ENCODE data around the gene IHH. TPM values are rescaled to one million over a fixed set of nuclear protein-coding genes. Genes with fewer than 3 reads are reported as not detected.

IHH gene
- total RNA-seq, 3 donors from 2014 or later: 0.28 TPM; not detected in 2

DNA sequence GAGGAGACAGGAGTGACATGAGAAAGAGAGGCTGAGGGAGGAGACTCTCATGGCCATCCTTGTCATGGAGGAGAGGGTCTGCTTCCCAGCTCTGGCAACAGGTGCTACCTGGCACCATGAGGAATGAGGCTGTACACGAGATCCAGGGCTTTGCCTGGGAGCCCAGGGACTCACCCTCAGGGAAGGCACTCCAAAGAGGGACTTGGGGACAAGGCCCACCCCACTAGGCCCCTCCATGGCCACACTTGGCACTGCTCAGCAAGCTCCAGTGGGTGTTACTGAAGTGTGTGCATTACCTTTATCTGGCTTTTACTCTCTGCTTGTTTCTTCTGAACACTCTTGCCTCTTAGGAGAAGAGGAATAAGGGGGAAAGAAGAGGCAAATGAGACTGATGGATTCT, 22.1 kb downstream of the IHH start:
- no peak for DNase-seq
- no peak for ATAC-seq
- no peaks in the 10 kb centered on the region for H3K36me3 Mint-ChIP-seq (ENCODE audit: insufficient read depth)
- peaks cover 7% of the 10 kb centered on the region for H3K4me1 Mint-ChIP-seq (ENCODE audit: low read depth)
- peaks cover 78% of the 10 kb centered on the region for H3K27me3 Mint-ChIP-seq (ENCODE audit: low read depth)
- no peaks in the 10 kb centered on the region for H3K9me3 Mint-ChIP-seq
- no peak overlapping the region for H3K4me3 Mint-ChIP-seq

DNA sequence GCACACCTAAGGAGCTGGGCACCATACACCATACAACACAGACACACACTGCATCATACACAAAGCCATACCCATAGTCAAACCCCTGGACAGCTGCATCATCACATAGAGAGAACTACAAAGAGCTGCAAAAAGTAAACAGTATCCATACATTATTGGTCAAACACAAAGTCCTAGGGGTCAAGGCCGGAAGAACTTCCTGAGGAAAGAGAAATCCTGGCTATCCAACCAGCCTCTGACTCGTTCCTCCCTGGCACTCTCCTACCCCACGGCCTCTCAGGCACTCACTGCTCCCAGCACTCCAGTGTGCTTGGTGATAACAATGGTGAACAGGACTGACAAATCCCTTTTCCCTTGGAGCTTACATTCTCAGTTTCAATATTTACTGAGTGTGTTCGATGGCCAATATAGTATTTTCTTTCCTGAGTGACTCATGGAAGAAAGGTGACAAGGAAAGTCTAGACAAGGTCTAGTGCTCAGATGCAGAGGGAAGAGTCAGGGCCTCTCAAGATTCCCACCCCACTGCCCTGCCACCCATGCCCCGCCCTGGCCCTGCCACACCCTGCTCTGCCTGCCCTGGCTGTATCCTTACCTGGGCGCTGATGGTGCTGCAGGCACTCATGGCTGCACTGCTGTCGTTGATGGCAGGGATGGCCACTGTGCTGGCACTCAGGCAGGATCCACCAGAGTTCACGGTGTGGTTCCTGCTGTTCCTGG, 22.8 kb downstream of the IHH start:
- ATAC-seq: no peak
- Mint-ChIP-seq H3K4me3 (no peak overlapping the region), H3K36me3 (ENCODE audit: insufficient read depth) (no peaks in the 10 kb centered on the region), H3K4me1 (ENCODE audit: low read depth) (peaks cover 7% of the 10 kb centered on the region), H3K27me3 (ENCODE audit: low read depth) (peaks cover 77% of the 10 kb centered on the region), H3K9me3 (no peaks in the 10 kb centered on the region)
- no peak for DNase-seq

DNA sequence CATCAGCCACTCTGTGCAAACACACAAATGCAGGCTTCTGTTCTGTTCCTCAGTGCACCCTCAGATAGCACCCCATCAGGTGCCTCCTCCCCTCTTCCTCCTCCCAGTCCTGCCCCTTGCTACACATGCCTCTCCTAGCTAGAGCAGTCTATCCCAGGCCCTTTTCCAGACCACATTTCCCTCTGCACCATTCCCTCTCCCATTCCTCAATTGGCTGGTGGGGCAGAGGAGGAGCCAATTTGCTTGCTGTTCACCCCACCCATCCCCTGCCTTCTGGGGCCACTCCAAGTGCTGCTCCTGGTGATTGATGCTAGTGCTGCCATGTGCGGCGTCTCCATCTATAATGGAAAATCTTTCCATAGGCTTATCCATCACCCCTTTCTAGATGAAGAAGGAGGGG, 24.8 kb downstream of the IHH start:
- Mint-ChIP-seq H3K36me3 (ENCODE audit: insufficient read depth) (no peaks in the 10 kb centered on the region), H3K4me1 (ENCODE audit: low read depth) (peaks cover under 1% of the 10 kb centered on the region), H3K9me3 (no peaks in the 10 kb centered on the region), H3K27me3 (ENCODE audit: low read depth) (peaks cover 74% of the 10 kb centered on the region), H3K4me3 (no peak overlapping the region)
- DNase-seq: no peak
- ATAC-seq: no peak

DNA sequence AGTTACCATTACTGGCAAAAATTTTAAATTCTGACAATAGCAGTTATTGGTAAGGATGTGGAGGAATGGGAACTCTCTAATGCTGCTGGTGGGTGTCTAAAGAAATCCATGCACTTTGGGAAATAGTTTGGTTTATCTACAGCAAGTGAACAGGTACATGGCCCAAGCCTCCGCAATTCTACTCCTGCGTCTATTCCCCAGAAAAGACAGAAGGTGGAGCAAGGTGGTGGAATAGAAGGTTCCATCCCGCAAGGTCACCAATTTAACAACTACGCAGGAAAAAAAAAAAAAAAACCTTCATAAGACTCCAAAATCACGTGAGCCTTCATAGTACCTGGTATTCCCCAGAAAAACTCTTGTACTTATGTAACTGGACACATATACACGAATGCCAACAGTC, 25.9 kb downstream of the IHH start:
- no peaks in the 10 kb centered on the region for H3K9me3 Mint-ChIP-seq
- H3K36me3 Mint-ChIP-seq (ENCODE audit: insufficient read depth): no peaks in the 10 kb centered on the region
- no peak overlapping the region for H3K4me3 Mint-ChIP-seq
- peaks cover 69% of the 10 kb centered on the region for H3K27me3 Mint-ChIP-seq (ENCODE audit: low read depth)
- H3K4me1 Mint-ChIP-seq (ENCODE audit: low read depth): no peaks in the 10 kb centered on the region
- ATAC-seq: no peak
- no peak for DNase-seq

DNA sequence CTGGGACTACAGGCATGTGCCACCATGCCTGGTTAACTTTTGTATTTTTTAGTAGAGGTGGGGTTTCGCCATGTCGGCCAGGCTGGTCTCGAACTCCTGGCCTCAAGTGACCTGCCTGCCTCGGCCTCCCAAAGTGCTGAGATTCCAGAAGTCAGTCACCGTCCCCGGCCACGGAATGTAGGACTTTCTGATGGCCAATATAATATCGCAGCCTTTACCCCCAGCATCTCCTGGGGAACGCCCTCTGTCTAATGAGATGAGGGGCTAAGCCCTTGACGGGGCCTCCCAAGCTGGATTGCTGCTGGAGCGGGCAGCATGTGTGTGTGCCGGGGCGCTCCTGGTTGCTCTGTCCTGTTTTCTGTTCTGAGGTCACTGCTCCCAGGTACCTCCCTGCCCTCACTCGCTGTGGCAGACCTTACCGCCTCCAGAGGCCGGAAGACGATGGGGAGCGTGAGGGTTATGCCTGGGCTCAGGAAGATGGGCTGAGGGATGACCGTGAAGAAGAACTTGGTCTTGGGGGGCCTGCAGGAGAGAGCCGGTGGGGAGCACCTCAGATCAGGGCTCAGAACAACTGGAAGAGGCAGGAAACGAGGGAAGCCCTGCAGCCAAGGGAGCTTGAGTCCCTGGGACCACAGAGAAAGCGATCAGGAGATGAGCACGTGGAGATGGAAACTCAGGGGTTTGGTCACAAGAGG, 28.5 kb downstream of the IHH start:
- Mint-ChIP-seq H3K4me1 (ENCODE audit: low read depth) (no peaks in the 10 kb centered on the region), H3K27me3 (ENCODE audit: low read depth) (peaks cover 61% of the 10 kb centered on the region), H3K4me3 (no peak overlapping the region), H3K9me3 (no peaks in the 10 kb centered on the region), H3K36me3 (ENCODE audit: insufficient read depth) (no peaks in the 10 kb centered on the region)
- ATAC-seq: no peak
- DNase-seq: no peak

DNA sequence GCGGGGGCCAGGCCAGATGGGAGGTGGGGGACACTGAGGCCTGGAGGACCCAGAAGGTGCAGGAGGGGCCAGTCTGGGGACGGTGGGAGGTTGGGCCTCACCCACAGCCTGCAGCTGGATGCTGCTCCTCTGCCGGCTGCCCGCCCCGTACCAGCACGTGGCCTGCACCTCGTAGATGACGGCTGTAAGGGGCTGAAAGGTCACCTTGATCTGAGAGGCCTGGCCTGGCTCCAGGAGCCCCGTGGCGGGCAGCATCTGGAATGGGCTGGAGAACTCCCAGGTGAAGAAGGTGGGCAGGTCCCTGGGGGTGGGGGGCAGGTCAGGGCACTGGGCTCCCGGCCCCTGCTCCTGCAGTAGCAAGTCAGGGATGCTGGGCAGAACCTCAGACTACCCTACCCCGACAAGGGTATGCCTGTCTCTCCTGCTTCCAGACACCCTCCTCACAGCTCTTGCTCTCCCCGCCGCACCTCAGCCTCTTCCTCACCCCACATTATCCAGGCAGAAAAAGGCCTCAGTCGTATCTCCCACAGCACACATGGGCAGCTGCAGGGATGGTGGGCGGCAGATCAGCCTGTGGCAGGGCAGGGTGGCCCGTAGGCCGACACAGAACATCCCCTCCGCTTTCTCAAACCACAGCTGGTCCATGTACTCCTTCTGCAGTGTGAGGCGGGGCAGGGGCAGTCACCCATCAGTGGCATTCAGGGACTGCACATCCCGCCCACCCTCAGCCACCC, 29.5 kb downstream of the IHH start:
- Mint-ChIP-seq H3K27me3 (ENCODE audit: low read depth) (peaks cover 53% of the 10 kb centered on the region), H3K4me3 (no peak overlapping the region), H3K4me1 (ENCODE audit: low read depth) (no peaks in the 10 kb centered on the region), H3K36me3 (ENCODE audit: insufficient read depth) (no peaks in the 10 kb centered on the region), H3K9me3 (no peaks in the 10 kb centered on the region)
- DNase-seq (no peak), ATAC-seq (no peak)

DNA sequence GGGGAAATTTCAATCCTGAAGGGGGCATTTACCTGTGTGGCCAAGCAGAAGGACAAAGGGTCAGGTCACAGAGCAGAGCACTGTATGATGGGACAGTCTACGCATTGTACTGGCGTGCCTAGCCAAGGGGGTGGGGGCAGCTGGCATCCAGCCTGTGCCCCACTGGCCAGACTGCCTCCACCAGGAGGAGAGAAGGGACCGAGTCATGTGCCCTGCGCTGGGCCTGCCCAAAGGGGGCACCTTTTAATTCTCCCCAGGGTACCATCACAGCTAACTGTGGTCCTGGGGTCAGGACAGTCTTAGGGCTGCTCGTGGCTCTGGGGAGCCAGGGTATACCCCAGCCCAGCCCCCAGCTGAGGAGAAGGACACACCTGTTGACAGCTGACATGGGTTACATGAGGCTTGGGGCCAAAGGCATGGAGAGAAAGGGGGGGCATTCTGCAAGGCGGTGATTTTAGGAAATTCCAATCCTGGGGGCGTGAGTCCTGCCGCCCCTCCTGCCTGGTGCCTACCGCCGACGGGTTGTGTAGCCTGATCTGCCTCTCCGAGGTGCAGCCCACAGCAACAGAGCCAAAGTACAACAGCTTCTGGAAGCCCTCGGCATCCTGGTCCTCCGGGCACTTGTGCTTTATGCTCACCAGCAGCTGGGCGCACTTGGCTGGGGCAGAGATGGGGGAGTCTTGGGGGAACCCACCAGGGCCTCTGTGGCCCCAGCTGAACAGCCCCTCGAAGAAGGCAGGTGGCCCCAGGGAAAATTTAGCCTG, 30.4 kb downstream of the IHH start:
- Mint-ChIP-seq H3K9me3 (no peaks in the 10 kb centered on the region), H3K27me3 (ENCODE audit: low read depth) (peaks cover 46% of the 10 kb centered on the region), H3K4me1 (ENCODE audit: low read depth) (no peaks in the 10 kb centered on the region), H3K36me3 (ENCODE audit: insufficient read depth) (no peaks in the 10 kb centered on the region), H3K4me3 (no peak overlapping the region)
- ATAC-seq (peak in 1 of 2 donors; percentile 8), DNase-seq (no peak)

DNA sequence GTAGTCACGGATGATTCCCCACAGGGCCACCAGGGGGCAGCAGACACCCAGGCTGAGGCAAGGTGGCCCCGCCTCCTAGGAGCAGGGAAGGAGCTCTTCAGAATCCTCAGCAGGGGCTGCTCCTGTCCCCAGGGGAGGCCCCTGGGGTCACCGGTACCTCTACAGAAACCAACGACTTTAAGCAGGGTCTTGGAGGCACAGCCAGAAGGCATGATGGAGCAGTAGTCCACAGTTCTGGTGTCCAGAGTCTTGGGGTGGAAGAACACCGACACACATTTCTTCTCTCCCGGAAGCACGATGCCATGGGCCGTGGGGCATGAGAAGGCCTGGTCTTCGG, 30.9 kb downstream of the IHH start:
- Mint-ChIP-seq H3K27me3 (ENCODE audit: low read depth) (peaks cover 41% of the 10 kb centered on the region), H3K4me3 (no peak overlapping the region), H3K4me1 (ENCODE audit: low read depth) (no peaks in the 10 kb centered on the region), H3K9me3 (no peaks in the 10 kb centered on the region), H3K36me3 (ENCODE audit: insufficient read depth) (no peaks in the 10 kb centered on the region)
- DNase-seq (peak; percentile 72), ATAC-seq (peak; percentile 89)

DNA sequence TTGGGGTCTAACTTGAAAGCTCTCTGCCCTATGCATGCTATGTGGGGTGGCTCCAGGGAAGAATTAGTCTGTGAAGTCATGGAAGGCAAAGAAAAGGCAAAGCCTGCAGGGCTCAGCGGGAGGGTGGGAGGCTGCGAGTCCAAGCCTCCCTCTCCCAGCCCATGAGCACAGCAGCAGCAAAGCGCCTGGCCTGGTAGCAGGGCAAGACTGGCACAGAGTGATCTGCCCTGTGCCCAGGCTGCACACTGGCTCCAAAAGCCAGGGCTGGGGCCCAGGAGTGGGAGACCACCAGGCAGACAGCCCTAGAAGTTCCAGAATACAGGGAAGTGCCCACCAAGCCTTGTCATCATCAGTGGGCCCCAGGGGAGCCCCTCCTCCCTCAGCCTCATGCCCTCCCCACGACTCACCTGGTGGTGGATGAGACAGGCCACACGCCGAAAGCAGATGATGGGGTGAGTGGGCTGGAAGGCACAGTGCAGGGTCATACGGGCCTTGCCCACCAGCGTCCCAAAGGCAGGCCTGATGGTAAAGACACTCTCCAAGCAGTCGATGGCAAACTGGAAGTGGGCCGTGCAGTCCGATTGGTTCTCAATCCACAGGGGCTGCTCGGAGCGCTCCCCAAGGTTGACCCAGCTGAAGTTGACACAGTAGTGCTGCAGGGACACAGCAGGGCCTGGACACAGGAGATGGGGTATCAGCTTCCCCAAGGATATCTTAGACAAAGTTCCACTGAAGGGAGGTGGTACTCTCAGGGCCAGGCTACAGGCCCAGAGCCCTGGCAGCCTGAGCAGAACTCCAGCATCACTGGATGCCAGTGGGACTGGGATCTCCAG, 31.5 kb downstream of the IHH start:
- Mint-ChIP-seq H3K9me3 (no peaks in the 10 kb centered on the region), H3K4me3 (no peak overlapping the region), H3K36me3 (ENCODE audit: insufficient read depth) (no peaks in the 10 kb centered on the region), H3K4me1 (ENCODE audit: low read depth) (no peaks in the 10 kb centered on the region), H3K27me3 (ENCODE audit: low read depth) (peaks cover 36% of the 10 kb centered on the region)
- ATAC-seq (peak in 1 of 2 donors; percentile 27), DNase-seq (no peak)

DNA sequence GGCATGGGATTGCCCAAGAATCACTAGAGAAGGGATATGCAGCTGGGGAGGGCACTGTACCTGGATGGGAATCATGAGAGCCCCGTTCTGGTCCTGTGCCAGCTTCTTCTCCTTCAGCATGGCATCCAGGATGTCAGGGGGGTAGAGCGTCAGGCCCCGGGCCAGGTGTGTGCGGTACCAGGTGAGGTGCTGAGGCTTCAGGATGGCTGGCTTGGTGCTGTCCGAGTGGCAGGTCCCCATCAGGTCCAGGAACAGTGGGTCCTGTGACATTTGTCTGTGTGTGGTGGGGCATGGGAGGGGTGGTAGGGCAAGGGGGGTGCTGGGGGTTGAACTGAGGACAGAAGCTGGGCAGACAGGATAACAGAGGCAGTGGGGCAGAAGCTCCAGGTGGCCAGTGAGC, 32.6 kb downstream of the IHH start:
- peaks cover 29% of the 10 kb centered on the region for H3K27me3 Mint-ChIP-seq (ENCODE audit: low read depth)
- H3K4me1 Mint-ChIP-seq (ENCODE audit: low read depth): no peaks in the 10 kb centered on the region
- no peak overlapping the region for H3K4me3 Mint-ChIP-seq
- ATAC-seq (no peak), DNase-seq (no peak)
- no peaks in the 10 kb centered on the region for H3K36me3 Mint-ChIP-seq (ENCODE audit: insufficient read depth)
- H3K9me3 Mint-ChIP-seq: no peaks in the 10 kb centered on the region

DNA sequence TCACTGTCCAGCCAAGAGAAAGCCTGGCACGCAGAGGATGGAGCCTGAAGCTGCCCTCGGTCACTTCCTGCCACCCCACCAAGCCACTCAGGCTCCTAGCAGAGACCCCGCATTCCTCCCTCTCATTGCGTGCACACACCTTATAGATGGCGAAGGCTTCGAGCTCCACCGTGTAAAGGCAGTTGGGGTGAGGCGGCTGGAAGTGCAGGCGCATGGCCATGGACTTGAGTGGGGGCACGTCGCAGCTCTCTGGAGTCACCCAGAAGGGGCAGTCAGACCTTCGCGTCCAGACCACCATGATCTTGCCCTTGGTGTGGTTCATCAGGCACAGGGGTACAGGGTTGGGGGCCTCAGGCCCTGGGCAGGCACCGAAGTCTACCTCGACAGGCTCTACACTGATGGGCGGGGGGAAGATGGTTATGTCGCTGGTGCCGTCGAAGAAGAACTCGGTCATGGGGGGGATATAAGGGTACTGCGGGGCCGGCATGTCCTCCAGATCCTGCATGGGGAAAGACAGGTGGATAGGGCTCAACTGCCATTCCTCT, 33.1 kb downstream of the IHH start:
- ATAC-seq (no peak), DNase-seq (no peak)
- Mint-ChIP-seq H3K27me3 (ENCODE audit: low read depth) (peaks cover 30% of the 10 kb centered on the region), H3K36me3 (ENCODE audit: insufficient read depth) (no peaks in the 10 kb centered on the region), H3K4me1 (ENCODE audit: low read depth) (no peaks in the 10 kb centered on the region), H3K4me3 (no peak overlapping the region), H3K9me3 (no peaks in the 10 kb centered on the region)

DNA sequence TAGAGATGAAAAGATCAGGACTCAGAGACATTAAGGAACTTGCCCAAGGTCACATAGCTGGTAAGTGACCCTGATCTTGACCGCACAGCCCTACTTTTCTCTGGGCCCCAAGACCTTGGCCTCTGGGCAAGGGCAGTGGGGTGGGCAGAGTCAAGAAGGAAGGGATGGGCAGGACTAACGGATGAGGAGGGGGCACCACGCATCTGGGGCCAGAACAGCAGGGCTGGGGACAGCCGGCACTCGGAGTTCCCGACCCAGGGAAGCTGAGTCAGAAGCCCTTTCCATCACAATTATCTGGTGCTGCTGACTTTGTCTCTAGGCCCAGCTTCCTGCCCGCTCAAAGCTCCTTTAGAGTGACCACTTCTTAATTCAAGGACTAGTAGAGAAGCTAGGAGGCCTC, 33.8 kb downstream of the IHH start:
- no peaks in the 10 kb centered on the region for H3K4me1 Mint-ChIP-seq (ENCODE audit: low read depth)
- no peaks in the 10 kb centered on the region for H3K36me3 Mint-ChIP-seq (ENCODE audit: insufficient read depth)
- peaks cover 24% of the 10 kb centered on the region for H3K27me3 Mint-ChIP-seq (ENCODE audit: low read depth)
- ATAC-seq (no peak), DNase-seq (no peak)
- no peak overlapping the region for H3K4me3 Mint-ChIP-seq
- H3K9me3 Mint-ChIP-seq: no peaks in the 10 kb centered on the region

DNA sequence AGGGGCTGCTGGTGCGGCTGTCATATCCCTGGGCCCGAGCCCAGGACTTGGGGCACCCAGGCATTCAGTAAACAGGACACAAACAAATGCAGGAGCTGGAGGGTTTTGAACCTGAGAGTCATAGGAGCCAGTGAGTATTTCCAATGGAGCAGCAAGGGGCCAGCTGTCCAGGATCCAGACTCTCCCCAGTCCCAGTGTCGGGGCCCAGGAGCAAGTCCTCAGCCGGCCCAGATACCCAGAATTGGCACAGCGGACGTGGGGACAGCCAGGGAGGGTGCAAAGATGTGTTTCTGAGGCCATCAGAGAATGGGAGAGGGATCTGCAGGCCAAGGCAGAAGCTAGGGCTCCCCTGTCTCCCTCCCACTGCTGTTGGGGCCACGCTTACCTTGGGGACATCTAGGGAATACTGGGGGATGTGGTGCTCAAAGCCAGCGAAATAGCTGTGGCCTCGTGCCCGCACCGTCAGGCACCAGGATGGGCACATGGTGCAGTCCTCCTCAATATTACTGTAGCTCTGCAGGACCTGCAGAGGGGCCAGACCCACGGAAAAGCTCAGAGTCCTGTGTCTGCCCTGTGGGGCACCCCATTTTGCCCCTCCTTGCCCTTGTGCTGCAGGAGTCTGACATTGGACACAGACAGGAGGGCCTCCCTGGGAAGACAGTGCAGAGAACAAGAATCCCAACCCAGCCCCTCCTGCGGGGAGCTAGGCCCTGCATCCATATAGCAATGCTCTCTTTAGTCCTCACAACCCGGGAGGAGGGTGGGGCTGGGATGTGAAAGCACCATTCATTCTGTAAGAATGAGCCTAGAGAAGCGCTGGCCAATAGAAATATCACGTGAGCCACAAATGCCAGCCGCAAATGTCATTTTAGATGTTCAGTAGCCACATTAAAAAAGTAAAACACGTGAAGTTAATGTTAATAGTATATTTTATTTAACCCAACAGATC, 34.8 kb downstream of the IHH start:
- Mint-ChIP-seq H3K27me3 (ENCODE audit: low read depth) (peaks cover 17% of the 10 kb centered on the region), H3K36me3 (ENCODE audit: insufficient read depth) (no peaks in the 10 kb centered on the region), H3K9me3 (no peaks in the 10 kb centered on the region), H3K4me3 (no peak overlapping the region), H3K4me1 (ENCODE audit: low read depth) (no peaks in the 10 kb centered on the region)
- DNase-seq (no peak), ATAC-seq (no peak)
